Measurements from ENCODE around the gene MTA2. TPM values are rescaled to one million over a fixed set of nuclear protein-coding genes. Genes with fewer than 3 reads are reported as not detected.

The MTA2 gene
- total and polyA plus RNA-seq, 2 of the 8 experiments (the other 6 are each of a cell fraction or from before 2014, with no cell fraction given) = 25.7 to 114 TPM

GRCh38 chr11:62646825-62647608 is 45.4 kb upstream of the MTA2 start (continued):
- TF ChIP-seq SIN3A (conservative IDR thresholded peaks at IDR 0.05 in 1 of 2, IDR thresholded peaks at IDR 0.05 in 1 of 2; ENCODE audit: low read depth in 1 of 2, low read length in 2 of 2) = no peak
- TF ChIP-seq TCF12 (IDR thresholded peaks at IDR 0.05; ENCODE audit: low read depth, low read length) = no peak
- TF ChIP-seq ATF3 (IDR thresholded peaks at IDR 0.05; ENCODE audit: insufficient read depth, low read depth, low read length) = no peak
- TF ChIP-seq KDM5A (IDR thresholded peaks at IDR 0.05; ENCODE audit: low read length) = no peak
- TF ChIP-seq ATF2 (IDR thresholded peaks at IDR 0.05; ENCODE audit: low read length) = no peak
- TF ChIP-seq SP2 (IDR thresholded peaks at IDR 0.05; ENCODE audit: low read length) = no peak
- no peak for TF ChIP-seq CREB1 (IDR thresholded peaks at IDR 0.05)
- no peak for TF ChIP-seq PHF8 (conservative IDR thresholded peaks at IDR 0.05; ENCODE audit: low read depth, low read length)
- TF ChIP-seq HDAC2 (IDR thresholded peaks at IDR 0.05; ENCODE audit: borderline replicate concordance in 1 of 2, low read depth in 2 of 2, low read length in 2 of 2) = no peak

Measured in H1 (cell line).